K562 (cell line): ENCODE results near the gene TRA2B. TPM values are rescaled to one million over a fixed set of nuclear protein-coding genes. Genes with fewer than 3 reads are reported as not detected.
A peak's percentile ranks its signal among the peaks of the same experiment; 100 is the strongest.

Source experiments
- ATAC-seq: fragments of 200-7000 bp; cut with Tn5 transposase; 3 replicates; pipeline ENCODE4 v1.9.1; 2020; ENCODE audit warnings: moderate library complexity
- BruUV-seq: library from RNA; stranded (reverse); fragments of 400-500 nt; replicated peaks from 2 replicates; lab custom pipeline; 2021; lab: Mats Ljungman, UMichigan
- CTCF ChIA-PET: fragments of 300-600 bp; formaldehyde crosslinking; extraction: SDS; loops from one replicate; lab custom pipeline; 2021; ENCODE audit warnings: low intra/inter-chr PET ratio; lab: Yijun Ruan, JAX
- POLR2A ChIA-PET: fragments of 300-600, 350-650 bp; sonication (Branson Sonifier 250); formaldehyde crosslinking; extraction: SDS; loops from one replicate; lab custom pipeline; 2021; ENCODE audit warnings: antibody characterized with exemption, inconsistent platforms; lab: Yijun Ruan, JAX
- DNase-seq, 4 experiments: peaks; one replicate each; pipeline versions ENCODE4 v3.0.0 to v3.0.0-alpha.2; 2011 to 2018; ENCODE audit warnings: low spot score in 3 of 4, mixed read lengths in 3 of 4; ENCODE audit errors: extremely low read depth in 1 of 4
- FAIRE-seq: peaks from 2 replicates; lab custom pipeline; 2011; peaks lifted over from hg19 to GRCh38; lab: Jason Lieb, UNC
- H2AFZ ChIP-seq: 2 replicates; pipeline ENCODE4 v1.6.0; 2011; ENCODE audit warnings: low read depth, low read length, control low read depth, inconsistent platforms
- H3K27ac ChIP-seq: fragments of 200-600 bp; 3 replicates; pipeline ENCODE4 v1.8.0; 2011; ENCODE audit warnings: low read depth, mild to moderate bottlenecking, control low read depth, inconsistent platforms, low read length, moderate library complexity, mixed read lengths; ENCODE audit errors: extremely low read depth
- H3K27me3 ChIP-seq, 2 experiments: fragments of 300-600 bp in 1 of 2; 2 replicates in 1 of 2; 3 replicates in 1 of 2; pipeline versions ENCODE4 v1.6.0 to v1.8.0; 2011; ENCODE audit warnings: inconsistent platforms in 2 of 2, low read length in 2 of 2, mild to moderate bottlenecking in 1 of 2, mixed read lengths in 1 of 2, moderate library complexity in 1 of 2; ENCODE audit not compliant: control insufficient read depth in 2 of 2, insufficient read depth in 2 of 2
- H3K36me3 ChIP-seq: fragments of 300-600 bp; 3 replicates; pipeline ENCODE4 v1.8.0; 2011; ENCODE audit warnings: mild to moderate bottlenecking, low read length, inconsistent platforms; ENCODE audit not compliant: control insufficient read depth, insufficient read depth
- H3K4me1 ChIP-seq, 2 experiments: fragments of 200-600 bp in 1 of 2; replicated peaks in 1 of 2; 2 replicates in 1 of 2; 3 replicates in 1 of 2; pipeline versions ENCODE4 v1.5.1 to v1.8.0; 2011; ENCODE audit warnings: inconsistent platforms in 2 of 2, low read length in 2 of 2, mild to moderate bottlenecking in 1 of 2, mixed read lengths in 1 of 2, moderate library complexity in 1 of 2; ENCODE audit not compliant: control insufficient read depth in 2 of 2, insufficient read depth in 2 of 2
- H3K4me2 ChIP-seq: 2 replicates; pipeline ENCODE4 v1.6.1; 2011; ENCODE audit warnings: low read length, control low read depth, inconsistent platforms, mixed read lengths; ENCODE audit not compliant: insufficient read depth
- H3K4me3 ChIP-seq: fragments of 200-600 bp; sonication (generic), shearing (Covaris generic); 2 replicates; pipeline ENCODE4 v1.5.1; 2016; ENCODE audit warnings: control low read depth, inconsistent platforms
- H3K79me2 ChIP-seq: fragments of 200-600 bp; 3 replicates; pipeline ENCODE4 v1.8.0; 2011; ENCODE audit warnings: low read length, inconsistent platforms; ENCODE audit not compliant: control insufficient read depth, insufficient read depth
- H3K9ac ChIP-seq, 2 experiments: 2 replicates each; pipeline versions ENCODE4 v1.6.0 to v1.6.1; 2011; ENCODE audit warnings: low read depth in 2 of 2, low read length in 2 of 2, control low read depth in 1 of 2, inconsistent platforms in 1 of 2, mild to moderate bottlenecking in 1 of 2, mixed read lengths in 1 of 2; ENCODE audit not compliant: insufficient read depth in 1 of 2
- H3K9me1 ChIP-seq: one replicate; pipeline ENCODE4 v1.6.0; 2011; ENCODE audit warnings: inconsistent platforms, mild to moderate bottlenecking, low read length, moderate library complexity; ENCODE audit not compliant: control insufficient read depth, insufficient read depth
- H3K9me3 ChIP-seq: replicated peaks from 2 replicates; pipeline ENCODE4 v1.5.1; 2011; ENCODE audit warnings: low read depth, low read length, inconsistent platforms; ENCODE audit not compliant: control insufficient read depth, insufficient read depth
- H4K20me1 ChIP-seq: replicated peaks from 2 replicates; pipeline ENCODE4 v1.6.1; 2011; ENCODE audit warnings: low read length, inconsistent platforms, mixed read lengths; ENCODE audit not compliant: control insufficient read depth, insufficient read depth
- ADNP ChIP-seq: fragments of 200-800 bp; sonication (Bioruptor generic); IDR thresholded peaks from 2 replicates; pipeline ENCODE4 v1.6.1; 2016; ENCODE audit warnings: missing genetic modification characterization, missing compliant biosample characterization
- ELF2 ChIP-seq: fragments of 250-450 bp; sonication (Bioruptor Pico); IDR thresholded peaks from 2 replicates; pipeline ENCODE4 v1.5.0; 2021; ENCODE audit warnings: mild to moderate bottlenecking
- HDAC1 ChIP-seq, 2 experiments: fragments of 450-650 bp; IDR thresholded peaks; 2 replicates each; pipeline ENCODE4 v1.6.1; 2016 to 2017; ENCODE audit warnings: inconsistent platforms in 1 of 2, mild to moderate bottlenecking in 1 of 2, moderate library complexity in 1 of 2
- HDAC6 ChIP-seq: IDR thresholded peaks from 2 replicates; pipeline ENCODE4 v1.6.1; 2012; ENCODE audit warnings: low read depth, mild to moderate bottlenecking, control low read depth, inconsistent platforms, low read length, moderate library complexity
- HLTF ChIP-seq: fragments of 450-650 bp; IDR thresholded peaks from 2 replicates; pipeline ENCODE4 v1.6.1; 2016
- MEIS2 ChIP-seq: fragments of 450-650 bp; IDR thresholded peaks from 2 replicates; pipeline ENCODE4 v1.6.1; 2014; ENCODE audit warnings: mild to moderate bottlenecking; ENCODE audit not compliant: partially characterized antibody
- POLR2G ChIP-seq: fragments of 200-400 bp; formaldehyde crosslinking; IDR thresholded peaks from 2 replicates; pipeline ENCODE4 v1.6.1; 2017; ENCODE audit warnings: low read depth, mild to moderate bottlenecking, antibody characterized with exemption, low read length, moderate library complexity
- RBFOX2 ChIP-seq: fragments of 200-400 bp; formaldehyde crosslinking; IDR thresholded peaks from 2 replicates; pipeline ENCODE4 v1.6.1; 2017; ENCODE audit warnings: low read depth, mild to moderate bottlenecking, low read length, moderate library complexity
- RBM15 ChIP-seq: fragments of 200-400 bp; formaldehyde crosslinking; IDR thresholded peaks from 2 replicates; pipeline ENCODE4 v1.6.1; 2018; ENCODE audit warnings: mild to moderate bottlenecking, low read length, moderate library complexity; ENCODE audit not compliant: insufficient read depth
- SMARCA5 ChIP-seq: fragments of 450-650 bp; IDR thresholded peaks from 2 replicates; pipeline ENCODE4 v1.6.1; 2016
- SP1 ChIP-seq: sonication (generic); formaldehyde crosslinking; IDR thresholded peaks from 2 replicates; pipeline ENCODE4 v1.8.1; 2022; ENCODE audit warnings: mild to moderate bottlenecking, missing genetic modification reagents
- SREBF2 ChIP-seq: sonication (generic); formaldehyde crosslinking; IDR thresholded peaks from 2 replicates; pipeline ENCODE4 v1.4.0; 2020; ENCODE audit warnings: mild to moderate bottlenecking, missing genetic modification reagents
- ZNF124 ChIP-seq: sonication (generic); formaldehyde crosslinking; IDR thresholded peaks from 2 replicates; pipeline ENCODE4 v1.8.1; 2022; ENCODE audit warnings: missing genetic modification reagents
- ZNF175 ChIP-seq: fragments of 200-800 bp; sonication (Bioruptor generic); IDR thresholded peaks from 2 replicates; pipeline ENCODE4 v1.6.1; 2016; ENCODE audit warnings: low read depth, mild to moderate bottlenecking, missing genetic modification characterization, missing compliant biosample characterization
- WGBS: fragments of 100-300 bp; shearing (Covaris generic); methylation state at CpG from one replicate; pipeline ENCODE4 v1.1.6; 2016; ENCODE audit warnings: low coverage, mixed read lengths; ENCODE audit not compliant: insufficient coverage; ENCODE audit errors: missing lambda C conversion rate; 5-methylcytosine and 5-hydroxymethylcytosine counted together
- in situ Hi-C: fragments of 300-500 bp; cut with MboI; formaldehyde crosslinking; loops from 4 replicates; pipeline ENCODE4 v1.15.0; 2018; ENCODE audit warnings: inconsistent platforms, mixed read lengths
- intact Hi-C: fragments of 100-400 bp; cut with micrococcal nuclease; formaldehyde crosslinking; loops from 2 replicates; pipeline ENCODE4 v1.14.2; 2022
- polyA plus RNA-seq, 8 experiments: library from polyadenylated mRNA; depleted of rRNA in 4 of 8; stranded (reverse) in 5 of 8; unstranded in 3 of 8; fragments of >200 nt; fragmentation: Nextera tagmentation in 2 of 8; fragmentation: Illumina TruSeq in 1 of 8; extraction: Ambion mirVana in 2 of 8; extraction: Trizol in 1 of 8; gene quantifications; 2 replicates each; pipeline versions ENCODE4 v1.2.1 to v1.2.3, GENCODE V29; 2011 to 2014; ENCODE audit warnings: inconsistent platforms in 1 of 8, missing spikeins in 1 of 8
- total RNA-seq, 7 experiments: library from RNA; depleted of rRNA in 6 of 7; stranded (reverse); fragments of >200 nt in 6 of 7; fragmentation: Illumina TruSeq in 2 of 7; extraction: Trizol in 2 of 7; gene quantifications; 2 replicates each; pipeline versions ENCODE4 v1.2.1 to v1.2.3, GENCODE V29; 2011 to 2021; ENCODE audit warnings: low replicate concordance in 1 of 7
- TF ChIP-seq, protein P1 (sequence below): fragments of 450-650 bp; IDR thresholded peaks from 2 replicates; pipeline ENCODE4 v1.6.1; 2014; ENCODE audit warnings: low read depth, mild to moderate bottlenecking, moderate library complexity, borderline replicate concordance
- TF ChIP-seq, protein P2 (sequence below): sonication (generic); formaldehyde crosslinking; IDR thresholded peaks from 2 replicates; pipeline ENCODE4 v1.8.1; 2023; ENCODE audit warnings: mild to moderate bottlenecking, missing genetic modification reagents

TRA2B gene
- total and polyA plus RNA-seq, 9 of the 15 experiments (the other 6 are each of a cell fraction or from before 2014, with no cell fraction given): 105 to 411 (median 278) TPM

DNA sequence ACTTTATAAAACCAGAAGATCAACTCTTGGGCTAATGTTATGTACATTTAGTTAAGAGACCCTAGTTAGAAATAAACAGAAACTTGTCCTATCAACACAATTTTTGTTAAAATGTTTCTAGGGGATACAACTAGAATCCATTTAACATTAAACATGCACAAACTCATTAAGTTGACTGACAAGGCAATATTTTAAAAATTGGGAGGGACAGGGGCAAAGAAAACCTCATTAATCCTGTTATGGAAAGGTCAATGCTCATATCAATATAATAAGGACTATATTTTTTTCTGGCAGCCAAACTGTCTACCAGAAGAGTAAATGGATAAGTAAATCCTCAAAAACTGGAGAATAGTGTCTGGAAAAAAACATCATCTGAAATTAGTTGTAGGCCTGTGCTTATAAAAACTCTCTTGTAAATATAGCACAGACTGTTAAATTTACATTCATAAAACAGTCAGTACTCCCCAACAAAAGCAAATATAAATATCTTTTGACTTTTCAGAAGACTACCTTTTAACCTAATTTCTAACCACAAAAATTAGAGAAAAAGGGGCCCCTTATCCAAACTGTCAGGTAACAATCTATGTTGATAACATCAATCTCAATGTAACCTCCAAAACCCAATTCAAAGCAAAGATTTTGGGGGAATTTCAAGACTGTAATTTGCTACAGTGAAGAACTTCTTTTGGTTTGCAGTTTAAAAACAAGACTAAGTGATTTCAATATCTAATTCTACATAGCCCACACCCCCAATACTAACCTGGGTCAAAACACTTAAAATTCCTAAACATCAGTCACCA lies 4.2 kb downstream of the TRA2B start (continued):
- TF ChIP-seq POLR2G (0 out of 2 replicates have a peak, but pooled peaks have one; percentile 19), RBFOX2 (peak; percentile 64), HDAC1 (IDR thresholded peaks at IDR 0.05) (no peak), HDAC6 (no peak)
- TF ChIP-seq, protein P1, sequence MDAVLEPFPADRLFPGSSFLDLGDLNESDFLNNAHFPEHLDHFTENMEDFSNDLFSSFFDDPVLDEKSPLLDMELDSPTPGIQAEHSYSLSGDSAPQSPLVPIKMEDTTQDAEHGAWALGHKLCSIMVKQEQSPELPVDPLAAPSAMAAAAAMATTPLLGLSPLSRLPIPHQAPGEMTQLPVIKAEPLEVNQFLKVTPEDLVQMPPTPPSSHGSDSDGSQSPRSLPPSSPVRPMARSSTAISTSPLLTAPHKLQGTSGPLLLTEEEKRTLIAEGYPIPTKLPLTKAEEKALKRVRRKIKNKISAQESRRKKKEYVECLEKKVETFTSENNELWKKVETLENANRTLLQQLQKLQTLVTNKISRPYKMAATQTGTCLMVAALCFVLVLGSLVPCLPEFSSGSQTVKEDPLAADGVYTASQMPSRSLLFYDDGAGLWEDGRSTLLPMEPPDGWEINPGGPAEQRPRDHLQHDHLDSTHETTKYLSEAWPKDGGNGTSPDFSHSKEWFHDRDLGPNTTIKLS: no peak
- TF ChIP-seq, all 486 proteins: peak for 7

DNA sequence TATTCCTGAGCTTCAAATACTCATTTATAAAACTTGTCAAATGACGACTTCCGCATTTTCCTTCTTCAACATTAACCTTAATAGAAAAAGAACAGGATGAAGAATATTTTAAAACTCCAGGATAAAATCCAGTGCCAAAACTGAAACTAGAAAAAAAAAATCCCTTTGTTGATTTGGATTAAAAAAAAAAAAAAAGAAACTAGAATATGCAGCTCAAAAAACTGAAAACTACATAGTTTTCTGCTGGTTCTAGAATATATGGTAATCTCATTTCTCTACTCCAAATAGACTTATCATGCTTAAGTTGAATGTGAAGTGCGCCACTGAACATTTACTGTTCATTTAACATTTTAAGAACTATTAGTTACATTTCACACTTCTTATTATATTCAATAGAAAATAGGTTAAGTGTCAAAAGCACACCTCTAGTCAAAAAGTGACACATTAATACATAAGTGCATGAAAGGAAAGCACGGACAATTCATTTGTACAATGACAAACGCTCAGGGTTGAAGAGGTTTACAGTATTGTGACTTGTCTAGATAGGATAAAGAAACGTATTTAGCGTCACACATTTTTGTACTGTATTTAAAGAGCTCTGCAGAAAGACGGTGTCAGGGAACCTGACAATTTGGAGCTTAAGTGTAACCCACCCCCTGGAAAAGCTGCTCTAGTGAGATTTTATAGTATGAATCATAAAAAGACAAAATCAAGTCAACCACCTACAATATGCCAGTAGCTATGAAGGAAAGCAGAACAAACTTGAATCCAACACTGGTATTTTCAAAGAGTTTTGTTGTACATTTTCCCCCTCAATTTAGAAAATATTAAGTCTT lies 5.8 kb downstream of the TRA2B start:
- H3K4me3 ChIP-seq: peak overlapping the region; percentile 99; the same call in 1 of the 2 replicates
- intact Hi-C loops: no loop called here
- DNase-seq: no peak
- TF ChIP-seq HLTF (no peak), ZNF124 (CRISPR knock-in tag) (no peak), ADNP (tag) (no peak), ZNF175 (CRISPR knock-in tag) (no peak), MEIS2 (peak; percentile 21), ELF2 (CRISPR knock-in tag) (no peak), SP1 (CRISPR knock-in tag) (no peak), RBM15 (no peak), SREBF2 (no peak), SMARCA5 (no peak)
- TF ChIP-seq, protein P2, sequence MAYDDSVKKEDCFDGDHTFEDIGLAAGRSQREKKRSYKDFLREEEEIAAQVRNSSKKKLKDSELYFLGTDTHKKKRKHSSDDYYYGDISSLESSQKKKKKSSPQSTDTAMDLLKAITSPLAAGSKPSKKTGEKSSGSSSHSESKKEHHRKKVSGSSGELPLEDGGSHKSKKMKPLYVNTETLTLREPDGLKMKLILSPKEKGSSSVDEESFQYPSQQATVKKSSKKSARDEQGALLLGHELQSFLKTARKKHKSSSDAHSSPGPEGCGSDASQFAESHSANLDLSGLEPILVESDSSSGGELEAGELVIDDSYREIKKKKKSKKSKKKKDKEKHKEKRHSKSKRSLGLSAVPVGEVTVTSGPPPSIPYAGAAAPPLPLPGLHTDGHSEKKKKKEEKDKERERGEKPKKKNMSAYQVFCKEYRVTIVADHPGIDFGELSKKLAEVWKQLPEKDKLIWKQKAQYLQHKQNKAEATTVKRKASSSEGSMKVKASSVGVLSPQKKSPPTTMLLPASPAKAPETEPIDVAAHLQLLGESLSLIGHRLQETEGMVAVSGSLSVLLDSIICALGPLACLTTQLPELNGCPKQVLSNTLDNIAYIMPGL (CRISPR knock-in tag): no peak

More for the DNA sequence above, 5.8 kb downstream of the TRA2B start:
- FAIRE-seq (no peak), ATAC-seq (peak; percentile 4; the same call in 2 of the 3 replicates)
- no peaks in the 10 kb centered on the region for H3K27me3 ChIP-seq
- CTCF ChIA-PET: no interaction called here
- no peak overlapping the region for H3K27ac ChIP-seq
- H2AFZ ChIP-seq: no peak overlapping the region
- WGBS: 15% methylated on average over 8 of the region's 8 CpGs
- in situ Hi-C loops: no loop called here
- H3K9me3 ChIP-seq: no peaks in the 10 kb centered on the region
- H3K9ac ChIP-seq: peak overlapping the region in 1 of 2 experiments; percentile 100; a peak in 1 of 4 replicates
- H3K4me1 ChIP-seq: peaks cover 3 to 52% of the 10 kb centered on the region in 2 experiments; a peak in 4 of 5 replicates
- peaks cover 98% of the 10 kb centered on the region for H3K36me3 ChIP-seq
- POLR2A ChIA-PET: interaction anchor here (0.5 to 5.2 kb wide), 22 partner anchors 11 to 276 kb away, joined by 3 to 64 read pairs (median 4); partner anchors contain the start of gene ETV5
- H3K9me1 ChIP-seq: peaks cover 3% of the 10 kb centered on the region
- H3K4me2 ChIP-seq: peak overlapping the region; percentile 59
- no TSS peak for BruUV-seq
- peaks cover 100% of the 10 kb centered on the region for H3K79me2 ChIP-seq
- H4K20me1 ChIP-seq: peaks cover 97% of the 10 kb centered on the region
